Measurements from ENCODE around the gene ZNF212.

DNA sequence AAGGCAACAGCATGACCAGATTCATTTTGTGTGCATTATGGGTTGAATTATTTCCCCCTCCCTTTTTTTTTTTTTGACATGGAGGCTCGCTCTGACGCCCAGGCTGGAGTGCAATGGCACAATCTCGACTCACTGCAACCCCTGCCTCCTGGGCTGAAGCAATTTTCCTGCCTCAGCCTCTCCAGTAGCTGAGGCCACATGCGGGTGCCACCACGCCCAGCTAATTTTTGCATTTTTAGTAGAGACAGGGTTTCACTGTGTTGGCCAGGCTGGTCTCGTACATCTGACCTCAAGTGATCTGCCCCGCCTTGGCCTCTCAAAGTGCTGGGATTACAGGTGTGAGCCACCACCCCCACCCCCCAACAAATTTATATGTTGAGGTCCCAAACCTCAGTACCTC lies 64.6 kb downstream of the ZNF212 start:
- no peak for TF ChIP-seq POLR2AphosphoS5 (IDR thresholded peaks at IDR 0.05; ENCODE audit: borderline replicate concordance, low read depth, low read length)
- no peak for TF ChIP-seq EZH2 (IDR thresholded peaks at IDR 0.05)
- no peak for TF ChIP-seq FOXP2 (optimal IDR thresholded peaks at IDR 0.05; ENCODE audit: control extremely low read depth, extremely low read length, insufficient read depth)
